GM21723 (cell line): ENCODE results near the gene LIM2.
"Not testable (repeated sequence)": the region's sequence is repeated elsewhere in the genome, so short reads cannot be mapped to it uniquely, and the experiment has no call there.

ENCODE experiments used
- ATAC-seq: cut with Tn5 transposase; IDR thresholded peaks from one replicate; pipeline ENCODE4 v1.9.1; 2021; ENCODE audit warnings: mild to moderate bottlenecking, moderate library complexity; ENCODE audit not compliant: unreplicated experiment

The LIM2 gene, protein sequence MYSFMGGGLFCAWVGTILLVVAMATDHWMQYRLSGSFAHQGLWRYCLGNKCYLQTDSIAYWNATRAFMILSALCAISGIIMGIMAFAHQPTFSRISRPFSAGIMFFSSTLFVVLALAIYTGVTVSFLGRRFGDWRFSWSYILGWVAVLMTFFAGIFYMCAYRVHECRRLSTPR

GRCh38 chr19:51387924-51388389 is at the start of gene LIM2:
TSS of gene LIM2 (minus strand) at chr19:51387974. CDS start at chr19:51387443, 531 bp downstream.
- ATAC-seq: no peak

DNA sequence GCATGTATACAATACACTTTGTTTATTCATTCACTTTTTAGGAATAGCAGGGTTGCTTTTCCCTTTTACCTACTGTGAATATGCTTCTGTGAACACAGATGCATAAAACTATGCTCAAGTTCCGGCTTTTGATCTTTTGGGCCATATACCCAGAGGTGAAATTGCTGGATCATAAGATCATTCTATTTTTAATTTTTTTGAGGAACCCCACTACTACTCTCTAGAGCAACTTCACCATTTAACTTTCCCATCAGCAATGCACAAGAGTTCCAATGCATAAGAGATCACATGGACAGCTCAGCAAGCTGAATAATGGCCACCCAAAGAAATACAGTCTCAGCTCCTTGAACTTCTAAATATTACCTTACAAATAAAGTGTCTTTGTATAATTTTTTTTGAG is 46.7 kb upstream of the LIM2 start:
- no peak for ATAC-seq

DNA sequence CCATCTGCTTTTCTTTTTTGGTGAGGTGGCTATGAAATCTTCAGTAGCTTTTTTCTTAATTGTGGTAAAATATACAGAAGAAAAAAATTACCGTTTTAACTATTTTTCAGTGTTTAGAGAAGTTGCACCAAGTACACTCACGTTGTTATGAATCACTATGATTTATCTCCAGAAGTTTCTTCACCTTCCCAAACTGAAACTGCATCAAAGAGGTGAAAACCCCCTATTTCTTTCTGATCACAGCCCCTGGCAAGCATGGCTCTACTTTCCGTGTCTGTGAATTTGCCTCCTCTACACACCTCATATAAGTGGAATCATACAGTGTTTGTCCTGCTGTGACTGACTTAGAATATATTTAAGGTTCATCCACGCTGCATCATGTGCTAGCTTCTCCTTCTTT is 45.3 kb upstream of the LIM2 start:
- ATAC-seq: no peak

DNA sequence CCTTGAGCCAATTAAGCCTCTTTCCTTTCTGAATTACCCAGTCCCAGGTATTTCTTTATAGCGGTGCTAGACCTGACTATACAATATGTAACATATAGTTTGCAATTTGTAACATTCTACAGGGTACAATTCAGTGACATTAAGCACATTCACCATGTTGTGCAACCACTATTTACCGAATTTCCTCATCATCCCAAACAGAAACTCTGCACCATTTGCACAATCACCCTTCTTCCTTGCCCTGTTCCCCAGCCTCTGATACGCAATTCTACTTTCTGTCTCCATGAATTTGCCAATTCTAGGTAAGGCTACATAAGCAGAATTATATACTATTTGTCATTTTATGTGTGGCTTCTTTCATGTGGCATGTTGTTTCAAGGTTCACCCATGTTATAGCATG is 43.4 kb upstream of the LIM2 start:
- no peak for ATAC-seq

GRCh38 chr19:51430221-51430620 is 42.4 kb upstream of the LIM2 start:
- no peak for ATAC-seq

DNA sequence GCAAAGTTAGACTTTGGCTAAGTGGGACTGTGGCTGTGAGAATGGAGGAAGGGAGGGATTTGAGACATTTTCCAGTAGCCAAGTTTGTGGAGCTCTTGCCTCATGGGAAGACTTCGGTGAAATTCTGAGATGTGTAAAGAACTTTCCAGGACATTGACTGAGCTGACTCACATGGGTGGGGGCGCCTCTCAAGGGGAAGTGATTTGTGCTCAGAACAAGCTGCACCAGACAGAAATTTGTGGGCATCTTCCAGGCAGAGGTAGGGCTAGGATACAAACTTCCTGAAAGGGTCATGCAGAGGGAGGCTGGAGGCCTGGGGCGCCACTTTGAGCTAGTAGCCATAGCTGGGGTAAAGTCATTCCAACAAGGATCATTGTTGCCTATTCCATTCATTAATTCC is 39.4 kb upstream of the LIM2 start:
- no peak for ATAC-seq

- no peak for ATAC-seq
Observed at GRCh38 chr19:51422053-51422448, 34.3 kb upstream of the LIM2 start.

- no peak for ATAC-seq
Observed at GRCh38 chr19:51421229-51422052, 33.7 kb upstream of the LIM2 start.

GRCh38 chr19:51420511-51420910 is 32.7 kb upstream of the LIM2 start:
- not testable (repeated sequence) for ATAC-seq

- ATAC-seq: no peak
Observed at GRCh38 chr19:51418707-51419106, 30.9 kb upstream of the LIM2 start.

- no peak for ATAC-seq
Observed at GRCh38 chr19:51417810-51418157, 30.0 kb upstream of the LIM2 start.

- ATAC-seq: no peak
Observed at GRCh38 chr19:51417107-51417809, 29.5 kb upstream of the LIM2 start, which contains the start of gene SIGLEC10. TSS of gene SIGLEC10 (minus strand) at chr19:51417642. CDS start at chr19:51417581, 61 bp downstream.

DNA sequence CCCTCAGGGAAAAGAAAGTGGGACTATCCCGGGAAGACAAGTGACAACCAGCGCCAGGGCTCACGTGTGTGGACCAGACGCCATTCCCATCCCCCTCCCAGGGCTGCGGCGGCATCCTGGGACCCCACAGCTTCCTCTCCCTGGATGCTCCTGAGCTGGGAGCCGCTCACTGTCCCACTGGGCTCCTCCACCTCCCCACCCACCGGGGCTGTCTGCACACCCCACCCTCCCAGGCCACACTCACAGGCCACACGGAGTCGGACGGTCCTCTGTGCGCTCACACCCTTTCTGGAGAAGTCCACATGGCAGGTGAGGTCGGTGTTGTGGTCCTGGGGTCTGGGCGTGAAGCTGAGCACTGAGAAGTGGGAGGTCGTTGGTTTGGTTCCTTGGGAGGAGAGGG is 28.6 kb upstream of the LIM2 start:
- ATAC-seq: not testable (repeated sequence)

GRCh38 chr19:51415187-51415586 is 27.4 kb upstream of the LIM2 start:
- no peak for ATAC-seq

GRCh38 chr19:51410950-51411748 is 23.4 kb upstream of the LIM2 start:
- no peak for ATAC-seq

- no peak for ATAC-seq
Observed at GRCh38 chr19:51407511-51408131, 19.8 kb upstream of the LIM2 start.

DNA sequence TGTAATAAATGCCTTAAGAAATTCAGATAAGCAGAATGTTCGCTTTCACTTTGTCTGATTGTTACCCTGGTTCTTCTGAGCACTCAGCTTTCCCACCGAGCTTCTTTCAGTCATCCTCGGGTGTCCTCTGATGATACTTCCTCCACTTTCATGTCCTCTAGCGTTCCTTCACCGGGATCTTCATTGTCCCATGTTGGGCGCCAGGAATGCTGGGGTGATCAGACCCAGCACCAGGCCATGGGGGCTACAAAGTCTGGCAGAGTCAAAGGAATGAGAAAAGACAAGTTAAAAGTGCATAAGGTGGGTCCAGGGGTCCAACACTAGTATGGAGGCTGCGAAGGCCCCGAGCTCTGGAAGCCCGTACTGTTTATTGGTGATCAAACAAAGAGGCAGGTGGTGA is 14.3 kb upstream of the LIM2 start:
- no peak for ATAC-seq

DNA sequence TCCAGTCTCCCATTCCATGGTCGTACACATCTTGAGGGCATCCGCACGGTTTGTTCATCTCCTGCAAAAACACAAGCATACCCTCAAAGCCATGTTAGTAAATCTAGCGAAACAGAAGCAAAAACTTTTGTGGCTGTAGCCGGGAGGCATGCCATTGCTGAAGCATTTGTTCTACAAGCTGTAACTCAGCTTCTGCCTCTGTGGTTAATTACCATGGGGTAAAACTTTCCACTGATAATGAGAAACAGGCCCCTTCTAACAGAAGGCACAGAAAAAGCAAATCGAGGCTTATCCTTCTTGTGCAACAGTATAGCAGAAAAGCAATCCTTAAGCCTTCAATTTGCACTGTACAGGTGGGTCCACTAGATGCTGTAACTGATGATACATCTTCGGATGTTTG is 12.2 kb upstream of the LIM2 start:
- not testable (repeated sequence) for ATAC-seq

DNA sequence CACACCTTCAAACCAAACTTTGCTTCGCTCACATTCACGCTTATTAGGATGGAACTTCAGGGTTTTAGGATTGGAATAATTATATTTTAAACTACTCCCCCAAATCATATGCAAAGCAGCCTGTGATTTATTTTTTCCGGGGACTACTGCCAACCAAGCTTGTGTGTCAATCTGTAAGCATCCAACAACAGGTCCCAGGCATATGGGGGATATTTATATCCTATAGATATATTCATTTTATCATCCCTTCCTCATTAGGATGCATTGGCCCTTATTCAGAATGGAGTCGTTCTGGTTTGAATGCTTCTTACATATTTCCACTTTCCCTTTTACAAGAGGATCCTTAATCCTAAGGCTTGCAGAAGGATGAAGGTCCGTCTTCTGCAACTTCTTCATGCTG is 11.5 kb upstream of the LIM2 start:
- no peak for ATAC-seq

GRCh38 chr19:51398096-51398704 is 10.4 kb upstream of the LIM2 start:
- ATAC-seq: no peak
